ENCODE results near the gene NDC80. TPM values are rescaled to one million over a fixed set of nuclear protein-coding genes. Genes with fewer than 3 reads are reported as not detected.
"Not testable (repeated sequence)": the region's sequence is repeated elsewhere in the genome, so short reads cannot be mapped to it uniquely, and the experiment has no call there.

Gene NDC80
- total RNA-seq (1 to 10 TPM; 6.3 to 7.5 TPM), total RNA-seq (1.2 to 116 (median 7.0) reads per million in 172 experiments)
- 4.5 TPM for polyA plus RNA-seq (2013, experiment 1 of 2)
- polyA plus RNA-seq (2013, experiment 2 of 2) = 5.4 TPM

DNA sequence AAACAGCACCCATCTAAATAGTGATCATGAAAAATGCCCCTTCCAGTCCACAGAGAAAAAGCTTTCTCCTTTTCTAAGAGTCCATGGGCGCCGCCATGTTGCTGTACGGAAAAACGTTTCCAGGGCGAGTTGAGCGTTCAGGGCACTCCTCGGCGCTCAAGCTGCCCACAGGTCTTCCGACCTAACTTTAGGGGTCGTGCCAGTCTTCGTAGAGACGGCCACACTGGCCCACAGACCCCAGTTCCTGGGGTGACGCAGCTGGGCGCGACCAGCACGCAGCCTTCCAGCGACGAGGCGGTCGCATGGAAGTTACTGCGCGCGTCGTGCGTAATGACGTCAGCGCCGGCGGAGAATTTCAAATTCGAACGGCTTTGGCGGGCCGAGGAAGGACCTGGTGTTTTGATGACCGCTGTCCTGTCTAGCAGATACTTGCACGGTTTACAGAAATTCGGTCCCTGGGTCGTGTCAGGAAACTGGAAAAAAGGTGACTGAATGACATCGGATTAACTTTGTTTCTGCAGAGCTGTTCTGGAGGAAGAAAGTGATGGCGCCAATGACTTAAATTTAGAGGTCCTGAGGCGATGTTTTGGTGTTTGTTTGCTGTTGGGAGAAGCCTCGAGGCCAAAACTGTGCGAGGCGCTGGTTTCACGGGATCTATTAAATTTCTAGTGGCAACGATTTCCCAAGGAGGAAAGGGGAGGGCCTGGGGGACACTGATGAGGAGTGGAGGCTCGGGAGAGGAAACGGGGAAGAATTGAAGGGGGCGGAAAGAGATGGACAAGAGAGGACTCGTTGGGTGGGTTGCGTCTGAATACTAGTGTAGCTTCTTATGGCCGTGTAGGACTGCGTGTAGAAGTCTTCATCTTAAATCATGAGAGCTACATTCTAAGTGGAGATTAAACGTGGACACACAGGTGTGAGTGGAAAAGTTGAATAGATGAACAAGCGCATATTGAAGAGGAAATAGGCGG is at the start of gene NDC80, which contains the start of gene METTL4:
NDC80 (plus strand) TSS at position 358 of the 971 bp plus-strand sequence. CDS start 1,429 bp downstream, outside the sequence.
METTL4 (minus strand) TSS at position 306 of the 971 bp plus-strand sequence. CDS start 4,289 bp downstream, outside the sequence.
- intact Hi-C loops (cut with DNase I, micrococcal nuclease) = loop anchor here (1.0 to 10.0 kb wide), 7 partner anchors 35 to 673 kb away; partner anchors contain the start of genes MYL12A (in 1 of the 2) and SMCHD1 (in 1 of the 2)
- DNase-seq (peak; percentile 71 to 94 (median 78)), ATAC-seq (ENCODE audit: poor library complexity) (peak; percentile 81)
- CTCF ChIA-PET = interaction anchor here (0.8 to 2.4 kb wide), 11 partner anchors 12 to 128 kb away, joined by 3 to 10 read pairs (median 4); partner anchors contain the start of gene SMCHD1
- Histone ChIP-seq H3K9me3 (ENCODE audit: control insufficient read depth in 1 of 2, insufficient read depth in 1 of 2, low read length in 2 of 2) (no peaks in the 10 kb centered on the region), H3K27me3 (ENCODE audit: control insufficient read depth in 1 of 2, insufficient read depth in 2 of 2, low read length in 2 of 2) (no peaks in the 10 kb centered on the region), H3K36me3 (ENCODE audit: insufficient read depth, low read length) (peaks cover 10% of the 10 kb centered on the region), H3K27ac (ENCODE audit: low read depth in 1 of 2, low read length in 2 of 2) (peak within 1 kb of the TSS; percentile 90 to 99), H3K4me1 (ENCODE audit: insufficient read depth, low read length) (peaks cover 27% of the 10 kb centered on the region), H3K4me3 (ENCODE audit: low read length) (peak within 1 kb of the TSS; percentile 90)
- H3K4me1 Mint-ChIP-seq (ENCODE audit: low read depth) = peaks cover 70% of the 10 kb centered on the region
- H3K36me3 Mint-ChIP-seq (ENCODE audit: low read depth) = peaks cover 37% of the 10 kb centered on the region
- POLR2A ChIA-PET = interaction anchor here (0.6 to 7.0 kb wide), 25 partner anchors 11 to 1758 kb away, joined by 3 to 187 read pairs (median 4); partner anchors contain the start of gene SMCHD1
- TF ChIP-seq, protein P1, sequence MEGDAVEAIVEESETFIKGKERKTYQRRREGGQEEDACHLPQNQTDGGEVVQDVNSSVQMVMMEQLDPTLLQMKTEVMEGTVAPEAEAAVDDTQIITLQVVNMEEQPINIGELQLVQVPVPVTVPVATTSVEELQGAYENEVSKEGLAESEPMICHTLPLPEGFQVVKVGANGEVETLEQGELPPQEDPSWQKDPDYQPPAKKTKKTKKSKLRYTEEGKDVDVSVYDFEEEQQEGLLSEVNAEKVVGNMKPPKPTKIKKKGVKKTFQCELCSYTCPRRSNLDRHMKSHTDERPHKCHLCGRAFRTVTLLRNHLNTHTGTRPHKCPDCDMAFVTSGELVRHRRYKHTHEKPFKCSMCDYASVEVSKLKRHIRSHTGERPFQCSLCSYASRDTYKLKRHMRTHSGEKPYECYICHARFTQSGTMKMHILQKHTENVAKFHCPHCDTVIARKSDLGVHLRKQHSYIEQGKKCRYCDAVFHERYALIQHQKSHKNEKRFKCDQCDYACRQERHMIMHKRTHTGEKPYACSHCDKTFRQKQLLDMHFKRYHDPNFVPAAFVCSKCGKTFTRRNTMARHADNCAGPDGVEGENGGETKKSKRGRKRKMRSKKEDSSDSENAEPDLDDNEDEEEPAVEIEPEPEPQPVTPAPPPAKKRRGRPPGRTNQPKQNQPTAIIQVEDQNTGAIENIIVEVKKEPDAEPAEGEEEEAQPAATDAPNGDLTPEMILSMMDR (IDR thresholded peaks at IDR 0.05) = no peak
- peak within 1 kb of the TSS; percentile 100 for H3K4me3 Mint-ChIP-seq
- no peaks in the 10 kb centered on the region for H3K9me3 Mint-ChIP-seq
- peak within 1 kb of the TSS; percentile 99 for H3K27ac Mint-ChIP-seq
- no peaks in the 10 kb centered on the region for H3K27me3 Mint-ChIP-seq

DNA sequence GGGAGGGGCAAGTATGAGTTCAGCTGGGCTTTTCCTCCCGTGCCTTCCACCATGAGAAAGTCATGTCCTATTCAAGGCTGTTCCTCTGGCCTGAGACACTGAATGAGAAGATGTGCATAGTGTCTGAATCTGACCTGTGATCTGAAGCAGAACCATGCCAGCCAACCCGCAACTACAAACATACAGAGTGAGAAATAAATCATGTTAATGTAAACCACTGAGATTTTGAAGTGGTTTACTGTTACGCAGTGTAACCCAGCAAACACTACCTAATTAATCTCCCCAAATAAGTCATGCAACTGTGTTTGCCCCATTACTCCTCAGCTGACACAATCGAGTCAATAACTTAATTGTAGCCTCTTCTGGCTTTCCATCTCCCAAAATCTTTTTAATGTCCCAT is 49.2 kb upstream of the NDC80 start:
- Histone ChIP-seq H3K27ac (ENCODE audit: low read depth in 1 of 2, low read length in 2 of 2) (no peak overlapping the region), H3K4me1 (ENCODE audit: insufficient read depth, low read length) (no peaks in the 10 kb centered on the region), H3K36me3 (ENCODE audit: insufficient read depth, low read length) (no peaks in the 10 kb centered on the region), H3K4me3 (ENCODE audit: low read length) (no peak overlapping the region), H3K9me3 (ENCODE audit: control insufficient read depth in 1 of 2, insufficient read depth in 1 of 2, low read length in 2 of 2) (no peaks in the 10 kb centered on the region), H3K27me3 (ENCODE audit: control insufficient read depth in 1 of 2, insufficient read depth in 2 of 2, low read length in 2 of 2) (no peaks in the 10 kb centered on the region)
- H3K4me3 Mint-ChIP-seq = no peak overlapping the region
- H3K27ac Mint-ChIP-seq = no peak overlapping the region
- no peaks in the 10 kb centered on the region for H3K9me3 Mint-ChIP-seq
- H3K4me1 Mint-ChIP-seq (ENCODE audit: low read depth) = peaks cover 4% of the 10 kb centered on the region
- H3K36me3 Mint-ChIP-seq (ENCODE audit: low read depth) = no peaks in the 10 kb centered on the region
- intact Hi-C loops (cut with DNase I, micrococcal nuclease) = no loop called here
- DNase-seq (no peak), ATAC-seq (ENCODE audit: poor library complexity) (no peak)
- ChIA-PET CTCF (no interaction called here), POLR2A (no interaction called here)
- no peaks in the 10 kb centered on the region for H3K27me3 Mint-ChIP-seq
- TF ChIP-seq, protein P1 (IDR thresholded peaks at IDR 0.05) = no peak

DNA sequence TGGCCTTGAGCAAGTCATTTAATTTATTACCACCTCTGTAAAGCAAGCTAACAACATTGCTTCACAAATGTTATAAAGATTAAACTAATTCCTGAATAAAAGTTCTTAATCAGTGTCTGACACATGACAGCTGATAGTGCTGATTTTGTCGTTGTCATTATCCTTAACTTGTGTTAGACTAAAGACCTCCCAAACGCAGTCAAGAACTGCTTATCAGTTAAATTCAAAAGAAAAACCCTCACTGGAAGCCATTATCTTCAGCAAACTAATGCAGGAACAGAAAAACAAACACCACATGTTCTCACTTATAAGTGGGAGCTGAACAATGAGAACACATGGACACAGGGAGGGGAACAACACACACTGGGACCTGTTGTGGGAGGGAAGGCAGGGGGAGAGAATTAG is 46.6 kb upstream of the NDC80 start:
- ATAC-seq (ENCODE audit: poor library complexity); H3K27ac ChIP-seq (ENCODE audit: low read depth in 1 of 2, low read length in 2 of 2); H3K36me3 Mint-ChIP-seq (ENCODE audit: low read depth); H3K36me3 ChIP-seq (ENCODE audit: insufficient read depth, low read length); intact Hi-C loops (cut with DNase I, micrococcal nuclease); H3K4me1 Mint-ChIP-seq (ENCODE audit: low read depth); H3K9me3 ChIP-seq (ENCODE audit: control insufficient read depth in 1 of 2, insufficient read depth in 1 of 2, low read length in 2 of 2); H3K4me1 ChIP-seq (ENCODE audit: insufficient read depth, low read length); H3K27me3 Mint-ChIP-seq; H3K27ac Mint-ChIP-seq; H3K9me3 Mint-ChIP-seq; H3K27me3 ChIP-seq (ENCODE audit: control insufficient read depth in 1 of 2, insufficient read depth in 2 of 2, low read length in 2 of 2); H3K4me3 Mint-ChIP-seq; H3K4me3 ChIP-seq (ENCODE audit: low read length); DNase-seq; POLR2A ChIA-PET: not testable (repeated sequence)
- CTCF ChIA-PET = interaction anchor here (1.4 kb wide), 1 partner anchor 22 kb away, joined by 3 read pairs; no protein-coding TSS in a partner anchor

Data from CD4-positive, alpha-beta T cell (primary cell).